Measurements from ENCODE around the gene SLC16A1.

- TF ChIP-seq SUZ12 (IDR thresholded peaks at IDR 0.05) (no peak), NFRKB (IDR thresholded peaks at IDR 0.05) (no peak), TARDBP (IDR thresholded peaks at IDR 0.05) (peak; percentile 88), HDGF (IDR thresholded peaks at IDR 0.05; ENCODE audit: borderline replicate concordance) (no peak), CTBP1 (IDR thresholded peaks at IDR 0.05; ENCODE audit: borderline replicate concordance) (0 out of 2 replicates have a peak, but pooled peaks have one; percentile 22), SP1 (IDR thresholded peaks at IDR 0.05) (no peak)
These were observed at the start of gene SLC16A1 for GRCh38 chr1:112955773-112956543.

Data from HEK293T (cell line).